Amygdala (tissue), 56 donors: ENCODE data around the gene NR2F2.
A peak's percentile ranks its signal among the peaks of the same experiment; 100 is the strongest.
"Not testable (repeated sequence)": the region's sequence is repeated elsewhere in the genome, so short reads cannot be mapped to it uniquely, and the experiment has no call there.

ENCODE experiments used
- DNase-seq, 56 donors: peaks; one replicate each; lab custom pipeline; 2025; lab: John Stamatoyannopoulos, UW

NR2F2 gene

GRCh38 chr15:96362011-96362754, 31.7 kb downstream of the NR2F2 start:
- DNase-seq, result no peak

DNA sequence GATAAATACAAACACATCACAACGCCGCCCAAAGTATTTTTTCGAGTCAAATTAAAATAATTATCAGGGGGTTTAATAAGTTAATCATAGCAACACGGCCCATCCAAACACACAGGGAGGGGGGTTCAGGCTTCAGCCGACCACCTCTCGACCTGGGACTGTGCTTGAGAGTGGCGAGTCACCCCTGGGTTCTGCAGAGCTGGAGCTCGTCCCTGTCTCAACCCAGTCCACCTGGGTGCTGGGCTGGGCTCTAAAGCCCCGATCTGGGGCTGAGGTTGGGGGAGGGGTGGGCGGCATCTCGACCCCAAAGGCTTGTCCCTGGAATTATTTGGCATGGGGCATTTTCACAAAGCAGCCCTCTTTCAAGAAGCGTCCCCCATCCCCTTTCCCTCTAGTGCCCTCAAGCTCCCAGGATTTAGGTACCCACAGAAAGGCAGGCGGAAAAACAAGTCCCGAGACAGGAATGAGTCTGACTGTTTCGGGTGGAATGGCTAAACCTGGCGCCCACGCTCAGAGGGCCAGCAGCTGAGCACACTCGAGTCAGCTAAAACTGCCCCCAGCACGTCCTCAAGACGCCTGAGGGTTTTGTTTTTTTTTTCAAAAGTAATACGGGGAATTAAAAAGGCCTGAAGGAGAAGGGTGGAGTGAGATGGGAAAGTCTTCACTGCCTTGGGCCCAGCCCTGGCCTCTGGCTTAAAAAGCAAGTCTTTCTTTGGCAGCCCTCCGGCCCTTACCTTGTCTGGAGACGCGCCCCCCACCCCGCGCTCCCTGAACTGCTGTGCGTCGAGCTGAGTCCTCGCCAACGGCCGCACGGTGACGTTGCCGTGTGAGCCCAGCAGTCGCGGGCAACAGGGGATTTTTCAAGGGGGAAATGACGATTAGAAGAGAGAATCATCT, 32.5 kb downstream of the NR2F2 start:
- DNase-seq, result peak in 2 of 56 donors; percentile 24 to 48

DNA sequence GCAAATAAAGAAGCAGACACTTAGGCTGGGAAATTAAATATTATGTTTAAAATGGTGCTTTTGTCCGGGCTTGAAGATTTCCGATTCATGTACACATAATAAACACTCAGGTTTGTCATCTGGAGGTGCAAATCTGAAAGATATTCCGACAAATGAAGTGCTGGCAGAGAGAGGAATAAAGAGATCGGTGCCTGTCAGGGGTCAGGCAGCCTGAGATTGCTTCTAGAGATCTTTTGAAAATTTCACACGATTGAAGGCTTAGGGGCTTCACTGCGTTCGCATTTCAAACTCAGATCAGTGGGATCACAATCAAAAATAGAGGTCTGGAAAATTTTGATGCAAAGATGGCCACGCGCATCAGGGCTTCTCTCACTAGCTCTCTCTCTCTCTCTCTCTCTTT, 33.2 kb downstream of the NR2F2 start:
- DNase-seq, result no peak

- DNase-seq, result peak in 2 of 56 donors; percentile 11 to 38
Observed at GRCh38 chr15:96365781-96366525, 35.5 kb downstream of the NR2F2 start.

DNA sequence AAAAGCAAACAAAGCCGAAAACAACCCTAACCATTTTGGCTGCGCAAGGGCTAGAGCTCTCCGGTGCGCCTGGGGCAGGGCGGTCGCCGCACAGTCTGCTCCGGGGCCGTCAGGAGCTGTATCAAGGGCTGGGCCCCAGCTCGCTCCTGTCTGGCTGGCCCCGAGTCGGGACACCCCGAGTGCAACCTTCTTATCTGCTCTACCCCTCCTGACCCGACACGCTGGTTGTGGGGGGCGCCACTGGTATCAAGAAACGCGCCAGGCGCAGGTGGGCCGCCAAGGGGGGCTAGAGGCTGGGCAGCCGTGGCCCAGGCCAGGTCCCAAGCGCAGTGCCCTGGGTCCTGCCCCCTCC, 36.0 kb downstream of the NR2F2 start:
- DNase-seq, result no peak

DNA sequence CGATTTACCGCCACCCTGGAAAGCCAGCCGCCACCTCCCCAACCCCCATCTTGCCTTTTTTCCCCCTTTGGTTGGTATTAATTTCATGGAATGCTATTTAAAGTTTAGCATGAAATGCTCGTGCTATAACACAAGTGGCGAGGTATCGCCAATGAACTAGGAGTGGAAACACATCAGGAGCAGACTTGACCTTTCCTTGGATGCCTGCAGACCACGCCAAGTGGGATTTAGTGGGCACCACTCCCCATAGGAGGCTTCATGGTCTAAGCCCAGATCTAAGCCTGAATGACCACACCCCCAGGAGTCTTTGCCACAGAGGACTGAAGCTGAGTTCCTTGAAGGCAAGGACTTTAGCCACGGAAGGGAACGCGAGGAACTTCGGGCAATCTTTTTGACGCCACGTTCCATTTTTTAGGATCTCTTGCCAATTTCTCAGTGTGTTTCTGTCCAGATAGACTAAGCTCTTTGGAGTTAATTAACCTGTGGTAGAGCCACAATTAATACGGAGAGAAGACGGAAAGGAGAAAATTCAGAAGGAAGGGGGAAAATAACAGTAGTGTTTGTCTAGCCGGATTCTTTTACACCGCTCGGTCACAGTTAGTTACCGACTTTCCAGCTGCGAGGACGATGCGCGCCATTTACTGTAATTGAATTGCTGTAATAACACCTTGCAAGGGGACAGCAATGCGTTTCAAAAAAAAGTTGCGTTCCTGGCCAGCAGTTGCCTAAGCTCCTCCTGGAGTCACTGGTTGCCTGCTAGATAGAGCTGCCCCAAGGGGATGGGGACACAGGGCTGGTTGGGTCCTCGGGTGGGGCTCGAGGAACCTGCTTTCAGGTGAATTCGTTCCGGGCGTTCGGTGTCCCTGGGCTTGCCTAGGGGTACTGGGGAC, 37.1 kb downstream of the NR2F2 start:
- DNase-seq, result no peak

DNA sequence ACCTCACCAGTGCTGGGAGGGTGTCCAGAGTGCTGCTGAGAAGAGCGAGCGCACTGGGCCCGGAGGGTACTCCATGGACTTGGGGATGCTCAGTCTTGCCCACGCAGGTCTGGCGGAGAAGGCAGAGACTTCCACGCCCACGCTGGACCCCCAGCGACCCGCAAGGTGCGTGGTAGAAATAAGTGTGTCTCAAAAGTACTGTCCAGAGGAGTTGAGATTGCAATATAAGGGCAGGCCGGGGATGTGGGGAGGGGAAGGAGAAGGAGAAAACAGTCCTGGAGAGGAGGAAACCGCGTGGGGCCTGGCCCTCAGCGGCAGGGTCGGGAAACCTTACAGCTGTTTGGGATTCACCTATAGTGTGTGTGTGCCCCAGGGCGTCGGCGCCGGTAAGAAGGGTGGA, 38.9 kb downstream of the NR2F2 start:
- DNase-seq, result no peak

DNA sequence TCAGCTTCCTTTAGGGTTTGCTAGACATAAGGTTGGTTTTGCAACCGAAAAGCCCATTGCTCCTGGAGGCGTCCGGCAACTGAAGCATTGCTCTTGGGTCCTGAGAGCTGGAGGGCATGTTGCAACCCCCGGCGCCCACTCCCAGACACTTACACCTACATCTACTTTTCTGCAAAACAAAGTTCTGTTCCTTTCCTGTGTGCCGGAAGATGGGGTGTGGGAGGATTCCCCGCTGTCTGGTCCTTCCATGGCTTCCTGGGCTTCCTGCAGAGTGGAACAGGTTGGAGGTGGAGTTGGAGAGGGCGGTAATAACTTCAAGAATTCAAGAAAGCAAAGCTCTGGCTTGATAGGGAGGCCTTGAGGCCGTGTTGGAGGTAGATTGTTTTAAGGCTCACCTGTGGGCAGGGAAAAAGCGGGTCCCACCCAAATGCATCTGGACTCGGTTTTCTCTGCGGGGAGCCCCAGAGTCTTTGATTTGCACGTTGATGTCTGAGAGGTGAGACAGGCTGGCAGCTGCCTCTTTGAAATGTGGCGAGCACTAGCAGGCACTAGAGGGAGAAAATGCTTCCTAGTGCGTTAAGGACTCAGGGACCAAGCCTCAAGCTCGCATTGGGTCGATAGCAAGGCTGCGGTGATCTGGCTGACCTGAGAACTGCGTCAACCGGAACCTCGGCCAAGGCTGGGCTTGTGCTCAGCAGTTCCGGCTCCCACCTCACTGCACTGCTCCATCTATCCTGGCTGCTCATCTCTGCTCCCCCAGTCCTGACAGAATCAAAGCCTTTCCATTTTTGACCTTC, 39.5 kb downstream of the NR2F2 start:
- no peak for DNase-seq

DNA sequence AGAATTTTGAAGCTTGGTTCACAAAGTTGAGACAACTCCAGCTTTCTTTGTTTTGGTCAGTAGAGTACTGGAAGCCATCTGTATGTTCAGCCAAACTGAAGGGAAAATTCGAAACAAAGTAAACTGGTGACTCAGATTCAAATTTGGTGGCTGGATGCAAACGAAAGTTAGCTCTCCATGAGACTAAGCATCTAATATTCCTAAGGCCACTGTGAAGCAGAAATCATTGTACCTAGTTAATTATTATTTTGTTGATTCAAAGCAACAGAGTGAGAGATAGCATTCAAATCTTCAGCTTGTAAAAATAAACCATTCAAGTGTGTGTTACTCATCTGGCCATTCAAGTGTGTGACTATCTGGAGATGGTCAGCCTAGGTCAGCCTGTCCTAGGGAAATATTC, 42.1 kb downstream of the NR2F2 start:
- DNase-seq, result no peak

DNA sequence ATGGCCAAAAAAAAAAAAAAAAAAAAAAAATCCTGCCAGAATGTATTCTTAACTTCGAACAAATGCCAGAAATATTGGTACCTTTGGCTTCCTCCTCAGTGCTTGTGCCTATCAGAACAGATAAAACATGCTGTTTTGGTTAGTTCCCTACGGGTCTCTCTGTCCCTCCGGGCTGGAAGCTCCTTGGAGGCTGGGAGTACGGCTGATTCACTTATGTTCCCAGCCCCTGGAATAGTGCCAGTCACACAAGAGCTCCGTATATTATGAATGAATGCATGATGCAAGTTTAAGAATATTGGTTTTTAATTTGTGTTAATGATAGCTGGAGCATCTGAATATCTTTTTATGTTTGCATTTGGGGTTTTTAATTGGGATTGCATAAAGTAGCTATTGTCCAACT, 44.0 kb downstream of the NR2F2 start:
- DNase-seq, result no peak

DNA sequence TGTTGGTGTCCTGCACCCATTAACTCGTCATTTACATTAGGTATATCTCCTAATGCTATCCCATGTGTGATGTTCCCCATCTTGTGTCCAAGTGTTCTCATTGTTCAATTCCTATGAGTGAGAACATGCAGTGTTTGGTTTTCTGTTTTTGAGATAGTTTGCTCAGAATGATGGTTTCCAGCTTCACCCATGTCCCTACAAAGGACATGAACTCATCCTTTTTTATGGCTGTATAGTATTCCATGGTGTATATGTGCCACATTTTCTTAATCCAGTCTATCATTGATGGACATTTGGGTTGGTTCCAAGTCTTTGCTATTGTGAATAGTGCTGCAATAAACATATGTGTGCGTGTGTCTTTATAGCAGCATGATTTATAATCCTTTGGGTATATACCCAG, 49.1 kb downstream of the NR2F2 start:
- not testable (repeated sequence) for DNase-seq

DNA sequence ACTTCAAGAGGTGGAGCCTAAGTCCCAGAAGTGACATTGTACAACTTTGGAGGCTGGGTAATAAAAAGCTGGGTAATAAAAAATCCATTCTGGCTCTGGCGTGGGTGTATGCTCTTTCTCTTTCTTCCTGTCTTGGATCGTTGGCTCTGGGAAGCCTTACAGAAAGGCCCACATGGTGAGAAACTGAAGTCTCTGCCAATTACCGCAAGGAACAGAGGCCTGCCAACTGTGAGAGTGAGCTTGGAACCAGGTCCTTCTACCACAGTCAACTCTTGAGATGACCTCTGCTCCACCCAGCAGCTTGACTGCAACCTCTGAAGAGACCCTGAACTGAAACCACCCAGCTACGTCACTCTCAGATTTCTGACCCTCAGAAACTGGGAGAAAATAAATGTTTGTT, 51.0 kb downstream of the NR2F2 start:
- DNase-seq, result peak in 1 of 56 donors; percentile 17

GRCh38 chr15:96385195-96385594, 54.7 kb downstream of the NR2F2 start:
- no peak for DNase-seq

DNA sequence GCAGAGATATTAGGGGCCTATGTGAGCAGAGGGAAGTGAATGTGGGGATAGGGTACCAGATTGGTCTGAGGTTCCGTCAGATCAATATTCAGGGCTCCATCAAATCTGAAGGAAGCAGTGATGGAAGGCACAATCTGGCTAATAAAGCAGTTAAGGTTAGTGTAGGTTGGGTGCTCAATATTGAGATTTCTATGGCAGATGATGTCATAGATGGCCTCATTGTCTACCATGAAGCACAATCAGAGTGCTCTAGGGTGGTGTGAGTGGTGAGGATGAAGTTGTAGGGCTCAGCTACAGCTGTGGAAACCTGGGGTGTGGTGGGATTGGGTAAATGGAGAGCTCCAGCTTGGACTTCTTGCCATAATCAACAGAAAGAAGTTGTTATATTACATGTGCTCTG, 58.2 kb downstream of the NR2F2 start:
- DNase-seq, result no peak
